HG03175 (cell line): ENCODE measurements around the gene RPL32.

Experiments
- ATAC-seq: cut with Tn5 transposase; IDR thresholded peaks from one replicate; pipeline ENCODE4 v1.9.1; 2021; ENCODE audit warnings: mild to moderate bottlenecking, moderate library complexity; ENCODE audit not compliant: unreplicated experiment

RPL32 gene

GRCh38 chr3:12833222-12834161 is 7.9 kb downstream of the RPL32 start:
- no peak for ATAC-seq

GRCh38 chr3:12832350-12833221 is 8.8 kb downstream of the RPL32 start:
- no peak for ATAC-seq

DNA sequence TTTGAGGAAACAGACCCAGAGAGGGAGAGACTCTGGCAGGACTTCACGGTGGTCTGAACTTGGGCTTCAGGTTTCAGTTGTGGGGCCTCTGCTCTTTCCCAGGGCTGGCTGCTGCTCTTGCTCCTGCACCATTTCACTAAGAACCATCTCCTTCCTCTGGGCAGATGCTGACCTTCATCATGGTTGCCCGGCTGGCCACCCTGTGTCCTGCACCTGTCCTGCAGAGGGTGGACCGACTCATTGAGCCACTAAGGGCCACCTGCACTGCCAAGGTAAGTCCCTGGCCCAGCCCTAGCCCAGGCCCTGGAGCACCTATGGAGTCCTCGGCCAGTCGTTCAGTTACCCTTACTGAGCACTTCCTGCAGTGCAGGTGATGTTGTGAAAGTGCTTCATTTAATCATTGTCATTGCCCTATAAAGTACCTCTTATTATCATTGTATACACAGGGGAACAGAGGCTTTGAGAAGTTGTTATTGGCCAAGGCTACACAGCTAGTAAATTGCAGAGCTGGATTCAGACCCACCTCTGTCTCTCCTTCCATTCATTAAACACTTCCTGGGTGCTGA is 10.0 kb downstream of the RPL32 start:
- no peak for ATAC-seq

DNA sequence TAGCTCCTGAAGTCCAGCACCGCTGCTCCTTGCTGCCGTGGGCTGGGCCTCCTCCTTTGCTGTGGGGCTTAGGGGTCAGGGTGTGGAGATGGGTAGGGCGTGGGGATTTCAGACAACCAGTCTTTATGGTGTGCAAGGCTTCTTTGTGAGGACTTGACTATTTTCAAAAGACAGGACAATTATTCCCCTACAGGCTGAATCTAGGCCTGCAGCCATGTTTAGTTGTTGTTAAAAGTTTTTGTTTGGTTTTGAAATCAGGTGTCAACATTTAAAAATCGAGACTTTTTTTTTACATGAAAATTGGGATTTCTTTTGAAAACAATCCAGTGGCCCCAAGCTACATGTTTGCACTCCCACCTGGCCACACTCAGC is 10.6 kb downstream of the RPL32 start:
- ATAC-seq = no peak

GRCh38 chr3:12829886-12830784 is 11.2 kb downstream of the RPL32 start:
- ATAC-seq = no peak

GRCh38 chr3:12829404-12829803 is 12.0 kb downstream of the RPL32 start:
- no peak for ATAC-seq

GRCh38 chr3:12828751-12829150 is 12.6 kb downstream of the RPL32 start:
- ATAC-seq = no peak

DNA sequence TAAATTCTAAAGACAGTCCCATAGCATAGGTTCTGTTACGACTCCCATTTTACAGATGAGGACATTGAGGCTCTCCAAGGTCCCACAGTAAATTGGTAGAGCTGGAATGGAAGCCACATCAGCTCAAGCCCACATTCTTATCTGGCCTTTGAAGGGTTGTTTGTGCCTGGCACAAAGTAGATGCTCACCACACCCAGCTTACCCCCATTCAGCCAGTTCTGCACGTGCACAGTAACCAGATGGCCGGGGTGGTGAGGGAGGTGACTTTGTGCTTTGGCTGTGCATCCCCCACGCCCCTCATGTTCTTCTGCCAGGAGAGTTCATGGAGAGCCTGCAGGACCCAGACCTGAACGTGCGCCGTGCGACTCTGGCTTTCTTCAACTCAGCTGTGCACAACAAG is 16.2 kb downstream of the RPL32 start:
- ATAC-seq = no peak

DNA sequence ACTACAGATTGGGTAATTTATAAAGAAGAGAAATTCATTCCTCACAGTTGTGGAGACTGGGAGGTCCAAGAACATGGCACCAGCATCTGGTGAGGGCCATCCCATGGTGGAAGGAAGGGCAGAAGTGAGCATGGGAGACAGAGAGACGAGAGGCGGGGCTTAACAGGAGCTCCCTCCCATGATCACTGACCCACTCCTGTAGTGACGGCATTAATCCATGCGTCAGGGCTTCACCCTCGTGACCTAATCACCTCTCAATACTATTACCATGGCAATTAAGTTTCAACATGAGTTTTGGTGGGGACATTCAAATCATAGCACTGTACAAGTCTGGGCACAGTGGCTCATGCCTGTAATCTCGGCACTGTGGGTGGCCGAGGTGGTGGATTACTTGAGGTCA is 17.1 kb downstream of the RPL32 start:
- no peak for ATAC-seq

GRCh38 chr3:12822725-12823373 is 18.5 kb downstream of the RPL32 start:
- ATAC-seq = no peak

- ATAC-seq = no peak
These were observed 22.6 kb downstream of the RPL32 start for GRCh38 chr3:12818773-12819172.

DNA sequence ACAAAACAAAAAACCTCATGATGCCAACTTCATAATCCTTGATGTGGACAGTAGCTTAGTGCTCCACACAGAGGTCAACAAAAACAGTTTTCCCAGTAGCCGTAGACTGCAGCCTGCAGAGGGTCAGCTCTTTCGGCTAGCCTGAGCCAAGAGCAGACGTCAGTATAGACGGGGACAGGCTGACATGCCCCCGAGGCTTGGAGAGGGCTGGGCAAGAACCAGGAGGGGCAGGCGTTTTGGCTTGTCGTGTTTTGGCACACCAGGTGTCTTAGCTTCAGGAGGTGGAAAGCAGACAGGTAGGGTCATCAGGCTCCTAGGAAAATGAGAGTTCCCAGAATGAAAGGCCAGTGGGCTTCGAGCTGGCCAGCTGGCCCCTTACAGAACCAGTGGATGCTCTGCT is 23.1 kb downstream of the RPL32 start:
- no peak for ATAC-seq

DNA sequence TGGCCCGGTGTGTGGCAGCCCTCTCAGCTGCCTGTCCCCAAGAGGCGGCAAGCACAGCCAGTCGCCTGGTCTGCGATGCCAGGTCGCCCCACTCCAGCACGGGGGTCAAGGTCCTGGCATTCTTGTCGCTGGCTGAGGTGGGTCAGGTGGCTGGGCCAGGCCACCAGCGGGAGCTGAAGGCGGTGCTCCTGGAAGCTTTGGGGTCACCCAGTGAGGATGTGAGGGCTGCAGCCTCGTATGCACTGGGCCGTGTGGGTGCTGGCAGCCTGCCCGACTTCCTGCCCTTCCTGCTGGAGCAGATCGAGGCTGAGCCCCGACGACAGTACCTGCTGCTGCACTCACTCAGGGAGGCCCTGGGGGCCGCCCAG is 24.0 kb downstream of the RPL32 start:
- ATAC-seq = no peak

GRCh38 chr3:12816521-12817342 is 24.6 kb downstream of the RPL32 start:
- ATAC-seq = no peak

- no peak for ATAC-seq
These were observed 25.6 kb downstream of the RPL32 start for GRCh38 chr3:12815719-12816118.

GRCh38 chr3:12815078-12815477 is 26.3 kb downstream of the RPL32 start:
- no peak for ATAC-seq

GRCh38 chr3:12813967-12814366 is 27.4 kb downstream of the RPL32 start:
- ATAC-seq = no peak

- ATAC-seq = no peak
These were observed 28.6 kb downstream of the RPL32 start for GRCh38 chr3:12812812-12813211.

GRCh38 chr3:12810961-12811360 is 30.4 kb downstream of the RPL32 start:
- ATAC-seq = no peak
